ENCODE results near the gene ZNF668.

GRCh38 chr16:31033709-31034492 is 40.1 kb downstream of the ZNF668 start:
- TF ChIP-seq ZNF274 (IDR thresholded peaks at IDR 0.05; ENCODE audit: low read depth, low read length) (no peak), YY1 (IDR thresholded peaks at IDR 0.05; ENCODE audit: insufficient read depth, insufficient read length) (no peak), SUZ12 (IDR thresholded peaks at IDR 0.05; ENCODE audit: extremely low read depth, insufficient read depth, insufficient read length) (no peak)
